GM21717 (cell line): ENCODE measurements around the gene GARIN5A.

Experiments used
- ATAC-seq: cut with Tn5 transposase; IDR thresholded peaks from one replicate; pipeline ENCODE4 v1.9.1; 2021; ENCODE audit warnings: mild to moderate bottlenecking, moderate library complexity; ENCODE audit not compliant: unreplicated experiment

GARIN5A gene

GRCh38 chr19:50509366-50509765 lies 32.7 kb upstream of the GARIN5A start:
- no peak for ATAC-seq

GRCh38 chr19:50508843-50509190 lies 32.2 kb upstream of the GARIN5A start:
- no peak for ATAC-seq

- ATAC-seq, result no peak
These were observed 30.7 kb upstream of the GARIN5A start for GRCh38 chr19:50507376-50507775.

GRCh38 chr19:50506700-50507099 lies 30.1 kb upstream of the GARIN5A start:
- ATAC-seq, result no peak

- ATAC-seq, result no peak
These were observed 29.4 kb upstream of the GARIN5A start for GRCh38 chr19:50505856-50506611.

GRCh38 chr19:50501568-50502475 lies 25.2 kb upstream of the GARIN5A start:
- no peak for ATAC-seq

GRCh38 chr19:50501186-50501567 lies 24.5 kb upstream of the GARIN5A start:
- no peak for ATAC-seq

- no peak for ATAC-seq
These were observed 24.1 kb upstream of the GARIN5A start for GRCh38 chr19:50500753-50501151.

GRCh38 chr19:50500060-50500752 lies 23.6 kb upstream of the GARIN5A start:
- no peak for ATAC-seq

- no peak for ATAC-seq
These were observed 21.8 kb upstream of the GARIN5A start for GRCh38 chr19:50498219-50499056.

GRCh38 chr19:50497022-50497405 lies 20.4 kb upstream of the GARIN5A start:
- no peak for ATAC-seq

GRCh38 chr19:50496189-50497021 lies 19.8 kb upstream of the GARIN5A start:
- ATAC-seq, result no peak

- no peak for ATAC-seq
These were observed 18.4 kb upstream of the GARIN5A start for GRCh38 chr19:50495020-50495531.

GRCh38 chr19:50494186-50495019 lies 17.8 kb upstream of the GARIN5A start:
- no peak for ATAC-seq

GRCh38 chr19:50493171-50493570 lies 16.5 kb upstream of the GARIN5A start:
- no peak for ATAC-seq

- no peak for ATAC-seq
These were observed 15.8 kb upstream of the GARIN5A start for GRCh38 chr19:50492303-50493052.

- no peak for ATAC-seq
These were observed 14.4 kb upstream of the GARIN5A start for GRCh38 chr19:50490991-50491472.

- no peak for ATAC-seq
These were observed 13.8 kb upstream of the GARIN5A start for GRCh38 chr19:50490411-50490811.
